PC-3 (cell line): Measurements from ENCODE around the gene NLRP3. TPM values are rescaled to one million over a fixed set of nuclear protein-coding genes. Genes with fewer than 3 reads are reported as not detected.
A peak's percentile ranks its signal among the peaks of the same experiment; 100 is the strongest.
"Not testable (repeated sequence)": the region's sequence is repeated elsewhere in the genome, so short reads cannot be mapped to it uniquely, and the experiment has no call there.

Source experiments
- ATAC-seq: fragments of 200-7000 bp; cut with Tn5 transposase; 2 replicates; pipeline ENCODE4 v1.9.1; 2020; ENCODE audit warnings: mild to moderate bottlenecking, moderate library complexity
- BruUV-seq: library from RNA; stranded (reverse); fragments of 400-500 nt; replicated peaks from 2 replicates; lab custom pipeline; 2021; lab: Mats Ljungman, UMichigan
- CTCF ChIA-PET: fragments of 300-600 bp; sonication (Branson Sonifier 250); formaldehyde crosslinking; loops from one replicate; lab custom pipeline; 2022; ENCODE audit warnings: antibody characterized with exemption; lab: Charles Lee
- POLR2A ChIA-PET: fragments of 300-600 bp; sonication (Branson Sonifier 250); formaldehyde crosslinking; loops from one replicate; lab custom pipeline; 2022; ENCODE audit warnings: antibody characterized with exemption; ENCODE audit not compliant: unreplicated experiment; lab: Charles Lee
- DNase-seq: peaks from one replicate; pipeline ENCODE4 v3.0.0-alpha.2; 2015
- H2AFZ ChIP-seq: fragments of 300-600 bp; sonication (generic); 2 replicates; pipeline ENCODE4 v1.6.0; 2016; ENCODE audit warnings: antibody characterized with exemption, low read length
- H3F3A ChIP-seq: fragments of 300-600 bp; sonication (generic); one replicate; pipeline ENCODE4 v1.6.0; 2017; ENCODE audit warnings: antibody characterized with exemption, low read length, control low read depth, mild to moderate bottlenecking; ENCODE audit not compliant: unreplicated experiment
- H3K27ac ChIP-seq: fragments of 300-600 bp; sonication (generic); 2 replicates; pipeline ENCODE4 v1.5.1; 2016; ENCODE audit warnings: mild to moderate bottlenecking, low read length
- H3K27me3 ChIP-seq: fragments of 300-600 bp; sonication (generic); 2 replicates; pipeline ENCODE4 v1.6.1; 2016; ENCODE audit warnings: low read length, mixed read lengths
- H3K36me3 ChIP-seq: fragments of 300-600 bp; sonication (generic); 2 replicates; pipeline ENCODE4 v1.6.1; 2016; ENCODE audit warnings: low read depth, mixed run types, low read length, mixed read lengths
- H3K4me1 ChIP-seq: fragments of 300-600 bp; sonication (generic); 2 replicates; pipeline ENCODE4 v1.5.1; 2016; ENCODE audit warnings: low read length; ENCODE audit not compliant: insufficient read depth
- H3K4me2 ChIP-seq: fragments of 300-600 bp; sonication (generic); 2 replicates; pipeline ENCODE4 v1.6.0; 2016; ENCODE audit warnings: low read length
- H3K4me3 ChIP-seq: fragments of 300-600 bp; sonication (generic); 2 replicates; pipeline ENCODE4 v1.5.1; 2016; ENCODE audit warnings: mild to moderate bottlenecking, low read length, mixed read lengths
- H3K79me2 ChIP-seq: fragments of 300-600 bp; sonication (generic); 2 replicates; pipeline ENCODE4 v1.6.1; 2017; ENCODE audit warnings: low read length, mixed read lengths
- H3K9ac ChIP-seq: fragments of 300-600 bp; sonication (generic); 2 replicates; pipeline ENCODE4 v1.6.0; 2016; ENCODE audit warnings: mild to moderate bottlenecking, low read length
- H3K9me2 ChIP-seq: fragments of 300-600 bp; sonication (generic); replicated peaks from 2 replicates; pipeline ENCODE4 v1.6.1; 2016; ENCODE audit warnings: mixed run types, low read length, mixed read lengths
- H3K9me3 ChIP-seq: fragments of 300-600 bp; sonication (generic); 2 replicates; pipeline ENCODE4 v1.6.1; 2016; ENCODE audit warnings: low read length, mixed read lengths
- H4K20me1 ChIP-seq: fragments of 300-600 bp; sonication (generic); 2 replicates; pipeline ENCODE4 v1.6.1; 2016; ENCODE audit warnings: low read length, mixed read lengths
- CTCF ChIP-seq: fragments of 300-600 bp; sonication (generic); conservative IDR thresholded peaks from 2 replicates; pipeline ENCODE4 v1.5.1; 2017; ENCODE audit warnings: antibody characterized with exemption, low read depth, mild to moderate bottlenecking, low read length
- EZH2 ChIP-seq: fragments of 300-600 bp; sonication (generic); IDR thresholded peaks from one replicate; pipeline ENCODE4 v1.6.1; 2017; ENCODE audit warnings: antibody characterized with exemption, mild to moderate bottlenecking, low read length; ENCODE audit not compliant: unreplicated experiment
- EZH2phosphoT487 ChIP-seq: fragments of 300-600 bp; sonication (generic); IDR thresholded peaks from 2 replicates; pipeline ENCODE4 v1.6.1; 2018; ENCODE audit warnings: mild to moderate bottlenecking, antibody characterized with exemption, low read length, borderline replicate concordance
- intact Hi-C: fragments of 100-400 bp; cut with micrococcal nuclease; formaldehyde crosslinking; loops from 2 replicates; pipeline ENCODE4 v1.9.0; 2023
- total RNA-seq: library from RNA; depleted of rRNA; stranded (reverse); fragments of >200 nt; gene quantifications from 2 replicates; pipeline ENCODE4 v1.2.3, GENCODE V29; 2014

The NLRP3 gene
- total RNA-seq, 1 experiment from 2014 or later: 0.40 TPM

GRCh38 chr1:247390116-247390791, 25.7 kb upstream of the NLRP3 start:
- Histone ChIP-seq H3K36me3 (no peaks in the 10 kb centered on the region), H3K4me3 (peak overlapping the region; percentile 26; the same call in 1 of the 2 replicates), H3K4me1 (peaks cover 24% of the 10 kb centered on the region), H3K9ac (no peak overlapping the region), H3K9me2 (no peaks in the 10 kb centered on the region), H2AFZ (peak overlapping the region; percentile 77), H4K20me1 (no peaks in the 10 kb centered on the region), H3K27me3 (no peaks in the 10 kb centered on the region), H3K27ac (no peak overlapping the region), H3K79me2 (no peaks in the 10 kb centered on the region), H3K9me3 (no peaks in the 10 kb centered on the region), H3K4me2 (peak overlapping the region; percentile 62), H3F3A (no peaks in the 10 kb centered on the region)
- no TSS peak for BruUV-seq
- DNase-seq (peak; percentile 98), ATAC-seq (peak; percentile 84)
- POLR2A ChIA-PET: interaction anchor here (0.5 to 0.6 kb wide), 2 partner anchors 99 kb away, joined by 3 to 12 read pairs; no protein-coding TSS in a partner anchor
- intact Hi-C loops: loop anchor here (1.0 kb wide), 6 partner anchors 18 to 186 kb away; no protein-coding TSS in a partner anchor
- TF ChIP-seq EZH2phosphoT487 (no peak), EZH2 (no peak), CTCF (peak; percentile 99)
- CTCF ChIA-PET: interaction anchor here (0.5 to 1.7 kb wide), 16 partner anchors 9 to 736 kb away, joined by 3 to 11 read pairs (median 5); no protein-coding TSS in a partner anchor

DNA sequence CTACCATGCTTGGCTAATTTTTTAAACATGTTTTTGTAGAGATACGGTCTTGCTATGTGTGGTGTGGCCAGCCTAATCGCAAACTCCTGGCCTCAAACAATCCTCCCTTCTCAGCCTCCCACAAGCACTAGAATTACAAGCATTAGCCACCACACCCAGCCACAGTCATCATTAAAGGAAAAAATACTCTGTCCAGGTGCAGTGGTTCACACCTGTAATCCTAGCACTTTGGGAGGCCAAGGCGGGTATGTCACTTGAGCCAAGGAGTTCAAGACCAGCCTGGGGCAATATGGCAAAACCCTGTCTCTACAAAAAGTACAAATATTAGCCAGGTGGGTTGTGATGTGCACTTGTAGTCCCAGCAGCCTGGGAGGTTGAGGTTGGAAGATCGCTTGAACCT, 25.0 kb upstream of the NLRP3 start:
- Histone ChIP-seq H3K4me3 (no peak overlapping the region), H3K9me2 (no peaks in the 10 kb centered on the region), H2AFZ (no peak overlapping the region), H3K36me3 (no peaks in the 10 kb centered on the region), H3K4me1 (peaks cover 24% of the 10 kb centered on the region), H3K27ac (no peak overlapping the region), H4K20me1 (no peaks in the 10 kb centered on the region), H3K4me2 (no peak overlapping the region), H3F3A (no peaks in the 10 kb centered on the region), H3K9ac (no peak overlapping the region), H3K9me3 (no peaks in the 10 kb centered on the region), H3K27me3 (no peaks in the 10 kb centered on the region), H3K79me2 (no peaks in the 10 kb centered on the region)
- no TSS peak for BruUV-seq
- TF ChIP-seq EZH2phosphoT487: no peak
- no peak for TF ChIP-seq EZH2
- TF ChIP-seq CTCF: no peak
- ATAC-seq: no peak
- ChIA-PET CTCF (interaction anchor here (0.5 to 1.7 kb wide), 6 partner anchors 18 to 100 kb away, joined by 3 to 11 read pairs (median 6); no protein-coding TSS in a partner anchor), POLR2A (interaction anchor here (0.5 kb wide), 1 partner anchor 98 kb away, joined by 3 read pairs; no protein-coding TSS in a partner anchor)
- intact Hi-C loops: loop anchor here (1.0 kb wide), 6 partner anchors 19 to 185 kb away; no protein-coding TSS in a partner anchor
- DNase-seq: no peak

- no TSS peak for BruUV-seq
- no peaks in the 10 kb centered on the region for H3K79me2 ChIP-seq
- ChIA-PET CTCF (no interaction called here), POLR2A (no interaction called here)
- ATAC-seq: no peak
- no peak overlapping the region for H3K9ac ChIP-seq
- H3K9me2 ChIP-seq: no peaks in the 10 kb centered on the region
- no peaks in the 10 kb centered on the region for H4K20me1 ChIP-seq
- H3K36me3 ChIP-seq: no peaks in the 10 kb centered on the region
- no peak overlapping the region for H3K4me3 ChIP-seq
- no peak overlapping the region for H3K4me2 ChIP-seq
- no peak for DNase-seq
- TF ChIP-seq EZH2: no peak
- no peak for TF ChIP-seq EZH2phosphoT487
- TF ChIP-seq CTCF: no peak
- H3K9me3 ChIP-seq: no peaks in the 10 kb centered on the region
- peaks cover 14% of the 10 kb centered on the region for H3K4me1 ChIP-seq
- intact Hi-C loops: no loop called here
- no peak overlapping the region for H2AFZ ChIP-seq
- no peak overlapping the region for H3K27ac ChIP-seq
- no peaks in the 10 kb centered on the region for H3F3A ChIP-seq
- H3K27me3 ChIP-seq: no peaks in the 10 kb centered on the region
Measured at GRCh38 chr1:247392088-247392487, 23.9 kb upstream of the NLRP3 start.

DNA sequence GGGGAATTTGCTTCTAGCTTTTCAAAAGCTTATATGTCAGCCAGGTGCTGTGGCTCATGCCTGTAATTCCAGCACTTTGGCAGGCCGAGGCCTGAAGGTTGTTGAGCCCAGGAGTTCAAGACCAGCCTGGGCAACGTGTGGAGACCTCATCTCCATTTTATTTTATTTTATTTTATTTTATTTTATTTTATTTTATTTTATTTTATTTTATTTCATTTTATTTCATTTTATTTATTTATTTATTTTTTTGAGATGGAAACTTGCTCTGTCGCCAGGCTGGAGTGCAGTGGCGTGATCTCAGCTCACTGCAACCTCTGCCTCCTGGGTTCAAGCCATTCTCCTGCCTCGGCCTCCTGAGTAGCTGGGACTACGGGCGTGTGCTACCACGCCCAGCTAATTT, 20.9 kb upstream of the NLRP3 start:
- DNase-seq, H4K20me1 ChIP-seq, H2AFZ ChIP-seq, H3K4me3 ChIP-seq, H3F3A ChIP-seq, POLR2A ChIA-PET, H3K9me2 ChIP-seq, ATAC-seq, H3K4me1 ChIP-seq, H3K79me2 ChIP-seq, H3K27me3 ChIP-seq, BruUV-seq, H3K4me2 ChIP-seq, H3K36me3 ChIP-seq, CTCF ChIA-PET, intact Hi-C loops, H3K9ac ChIP-seq, H3K27ac ChIP-seq, H3K9me3 ChIP-seq: not testable (repeated sequence)
